Suprapubic skin (tissue), 4 donors: ENCODE data around the gene ARFRP1.

ENCODE experiments used
- CTCF ChIP-seq, 2 donors: fragments of 200-600 bp in 1 of 2; fragments of 450-650 bp in 1 of 2; sonication (generic) in 1 of 2; IDR thresholded peaks; one replicate each; pipeline ENCODE4 v1.5.1; 2016 to 2019; ENCODE audit warnings: antibody characterized with exemption in 2 of 2, mild to moderate bottlenecking in 1 of 2, moderate library complexity in 1 of 2
- EP300 ChIP-seq: sonication (generic); formaldehyde crosslinking; IDR thresholded peaks from one replicate; pipeline ENCODE4 v1.6.1; 2017; ENCODE audit warnings: antibody characterized with exemption
- POLR2A ChIP-seq, 2 donors: fragments of 450-650 bp; IDR thresholded peaks; one replicate each; pipeline ENCODE4 v1.6.1; 2017; ENCODE audit warnings: antibody characterized with exemption in 2 of 2, mild to moderate bottlenecking in 2 of 2, moderate library complexity in 2 of 2
- POLR2AphosphoS5 ChIP-seq, 3 donors: sonication (generic); formaldehyde crosslinking; IDR thresholded peaks; one replicate each; pipeline ENCODE4 v1.6.1; 2017; ENCODE audit warnings: antibody characterized with exemption in 3 of 3

DNA sequence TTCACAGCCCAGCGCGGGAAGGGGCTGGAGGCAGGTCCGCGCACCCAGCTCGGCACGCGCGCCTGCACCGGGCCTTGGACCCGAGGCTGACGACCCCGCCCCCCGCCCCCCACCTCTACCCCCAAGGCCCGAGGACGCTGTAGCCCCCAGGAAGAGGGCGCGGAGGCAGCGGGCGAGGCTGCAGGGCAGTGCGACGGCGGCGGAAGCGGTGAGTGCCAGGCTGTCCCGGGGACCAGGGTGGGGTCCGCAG is 29.8 kb upstream of the ARFRP1 start:
- TF ChIP-seq CTCF (IDR thresholded peaks at IDR 0.05), result no peak
- no peak for TF ChIP-seq POLR2AphosphoS5 (IDR thresholded peaks at IDR 0.05)
- TF ChIP-seq POLR2A (IDR thresholded peaks at IDR 0.05), result no peak
- no peak for TF ChIP-seq EP300
